B cell (primary cell): ENCODE measurements around the gene PARD3.

ENCODE experiments used
- EZH2 ChIP-seq: IDR thresholded peaks from 2 replicates; pipeline ENCODE4 v1.6.1; 2012; ENCODE audit warnings: borderline replicate concordance, low read depth, mild to moderate bottlenecking, moderate library complexity, low read length; ENCODE audit not compliant: insufficient read depth, poor library complexity, severe bottlenecking
- TF ChIP-seq, protein P1 (sequence below): fragments of 200-600 bp; IDR thresholded peaks from one replicate; pipeline ENCODE4 v1.8.0; 2022; ENCODE audit warnings: antibody characterized with exemption, mild to moderate bottlenecking

- TF ChIP-seq, protein P1, sequence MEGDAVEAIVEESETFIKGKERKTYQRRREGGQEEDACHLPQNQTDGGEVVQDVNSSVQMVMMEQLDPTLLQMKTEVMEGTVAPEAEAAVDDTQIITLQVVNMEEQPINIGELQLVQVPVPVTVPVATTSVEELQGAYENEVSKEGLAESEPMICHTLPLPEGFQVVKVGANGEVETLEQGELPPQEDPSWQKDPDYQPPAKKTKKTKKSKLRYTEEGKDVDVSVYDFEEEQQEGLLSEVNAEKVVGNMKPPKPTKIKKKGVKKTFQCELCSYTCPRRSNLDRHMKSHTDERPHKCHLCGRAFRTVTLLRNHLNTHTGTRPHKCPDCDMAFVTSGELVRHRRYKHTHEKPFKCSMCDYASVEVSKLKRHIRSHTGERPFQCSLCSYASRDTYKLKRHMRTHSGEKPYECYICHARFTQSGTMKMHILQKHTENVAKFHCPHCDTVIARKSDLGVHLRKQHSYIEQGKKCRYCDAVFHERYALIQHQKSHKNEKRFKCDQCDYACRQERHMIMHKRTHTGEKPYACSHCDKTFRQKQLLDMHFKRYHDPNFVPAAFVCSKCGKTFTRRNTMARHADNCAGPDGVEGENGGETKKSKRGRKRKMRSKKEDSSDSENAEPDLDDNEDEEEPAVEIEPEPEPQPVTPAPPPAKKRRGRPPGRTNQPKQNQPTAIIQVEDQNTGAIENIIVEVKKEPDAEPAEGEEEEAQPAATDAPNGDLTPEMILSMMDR: no peak
- TF ChIP-seq EZH2: no peak
Observed at GRCh38 chr10:34228066-34228465, 587.0 kb downstream of the PARD3 start.
